Caco-2 (cell line): Measurements from ENCODE around the gene RNF214. TPM values are rescaled to one million over a fixed set of nuclear protein-coding genes. Genes with fewer than 3 reads are reported as not detected.
A peak's percentile ranks its signal among the peaks of the same experiment; 100 is the strongest.

Experiments used
- BruUV-seq: library from RNA; stranded (reverse); fragments of 400-500 nt; replicated peaks from 2 replicates; lab custom pipeline; 2021; lab: Mats Ljungman, UMichigan
- CTCF ChIA-PET: fragments of 300-600 bp; sonication (Branson Sonifier 250); formaldehyde crosslinking; loops from one replicate; lab custom pipeline; 2022; ENCODE audit warnings: antibody characterized with exemption; lab: Charles Lee
- POLR2A ChIA-PET: fragments of 300-600 bp; sonication (Branson Sonifier 250); formaldehyde crosslinking; loops from one replicate; lab custom pipeline; 2022; ENCODE audit warnings: antibody characterized with exemption; lab: Charles Lee
- DNase-seq, 2 experiments: peaks; one replicate each; pipeline versions ENCODE4 v3.0.0 to v3.0.0-alpha.2; 2020 to 2022
- H3K27me3 ChIP-seq: replicated peaks from 2 replicates; pipeline ENCODE4 v1.6.0; 2011; ENCODE audit warnings: low read length; ENCODE audit not compliant: control insufficient read depth, insufficient read depth
- H3K36me3 ChIP-seq: 2 replicates; pipeline ENCODE4 v1.5.1; 2011; ENCODE audit warnings: low read length; ENCODE audit not compliant: control insufficient read depth, insufficient read depth
- H3K4me1 ChIP-seq: fragments of 250-450 bp; sonication (Bioruptor Pico); 2 replicates; pipeline ENCODE4 v1.5.1; 2020; ENCODE audit warnings: mild to moderate bottlenecking
- H3K4me3 ChIP-seq: 2 replicates; pipeline ENCODE4 v1.5.1; 2011; ENCODE audit warnings: low read depth, mild to moderate bottlenecking, control low read depth, low read length
- H3K9me3 ChIP-seq: fragments of 250-450 bp; sonication (Bioruptor Pico); 2 replicates; pipeline ENCODE4 v1.5.1; 2020; ENCODE audit warnings: mild to moderate bottlenecking, moderate library complexity
- H3K27ac Mint-ChIP-seq: one replicate; pipeline ENCODE4 v1.8.0; 2022; ENCODE audit warnings: mixed read lengths; ENCODE audit not compliant: unreplicated experiment
- H3K27me3 Mint-ChIP-seq: one replicate; pipeline ENCODE4 v1.8.0; 2022; ENCODE audit warnings: mixed read lengths; ENCODE audit not compliant: insufficient read depth, unreplicated experiment
- H3K36me3 Mint-ChIP-seq: one replicate; pipeline ENCODE4 v1.8.0; 2022; ENCODE audit warnings: mild to moderate bottlenecking, mixed read lengths; ENCODE audit not compliant: insufficient read depth, unreplicated experiment
- H3K4me1 Mint-ChIP-seq: one replicate; pipeline ENCODE4 v1.8.0; 2022; ENCODE audit warnings: low read depth, mixed read lengths; ENCODE audit not compliant: unreplicated experiment
- H3K4me3 Mint-ChIP-seq: one replicate; pipeline ENCODE4 v1.8.0; 2022; ENCODE audit warnings: mild to moderate bottlenecking, moderate library complexity, mixed read lengths; ENCODE audit not compliant: unreplicated experiment
- H3K9me3 Mint-ChIP-seq: one replicate; pipeline ENCODE4 v1.8.0; 2022; ENCODE audit warnings: mixed read lengths; ENCODE audit not compliant: unreplicated experiment
- CTCF ChIP-seq, 2 experiments: fragments of 200-600 bp in 1 of 2; IDR thresholded peaks; 1 replicate in 1 of 2; 2 replicates in 1 of 2; pipeline versions ENCODE4 v1.5.1 to v1.8.0; 2011 to 2022; ENCODE audit warnings: antibody characterized with exemption in 1 of 2, control low read depth in 1 of 2, inconsistent platforms in 1 of 2, low read depth in 1 of 2, low read length in 1 of 2, mild to moderate bottlenecking in 1 of 2, moderate library complexity in 1 of 2; ENCODE audit not compliant: insufficient read depth in 1 of 2, severe bottlenecking in 1 of 2, unreplicated experiment in 1 of 2
- intact Hi-C: fragments of 100-400 bp; cut with micrococcal nuclease; formaldehyde crosslinking; loops from one replicate; pipeline ENCODE4 v1.10.0; 2022; ENCODE audit not compliant: unreplicated experiment
- total RNA-seq: library from RNA; stranded (reverse); gene quantifications from 2 replicates; pipeline ENCODE4 v1.2.3, GENCODE V29; 2022

The RNF214 gene
- total RNA-seq, 1 experiment from 2014 or later: 55.8 TPM

- Mint-ChIP-seq H3K27ac (peak overlapping the region; percentile 3), H3K36me3 (peaks cover 28% of the 10 kb centered on the region), H3K9me3 (no peaks in the 10 kb centered on the region), H3K4me1 (peaks cover 11% of the 10 kb centered on the region), H3K4me3 (no peak overlapping the region), H3K27me3 (no peaks in the 10 kb centered on the region)
- intact Hi-C loops: no loop called here
- CTCF ChIA-PET: interaction anchor here (0.5 to 0.7 kb wide), 3 partner anchors 15 to 27 kb away, joined by 3 to 4 read pairs (median 3); no protein-coding TSS in a partner anchor
- H3K4me3 ChIP-seq: no peak overlapping the region
- POLR2A ChIA-PET: interaction anchor here (0.6 kb wide), 2 partner anchors 18 to 124 kb away, joined by 3 to 10 read pairs; no protein-coding TSS in a partner anchor
- no peaks in the 10 kb centered on the region for H3K9me3 ChIP-seq
- peaks cover 12% of the 10 kb centered on the region for H3K4me1 ChIP-seq
- H3K27me3 ChIP-seq: no peaks in the 10 kb centered on the region
- peak in 1 of 2 experiments; percentile 27 for DNase-seq
- no peak for TF ChIP-seq CTCF (IDR thresholded peaks at IDR 0.05; ENCODE audit: insufficient read depth in 1 of 2, low read depth in 1 of 2, low read length in 1 of 2, severe bottlenecking in 1 of 2, unreplicated experiment in 1 of 2)
- H3K36me3 ChIP-seq: peaks cover 16% of the 10 kb centered on the region
- BruUV-seq: no TSS peak
Observed at GRCh38 chr11:117185736-117186430, 46.6 kb upstream of the RNF214 start.

GRCh38 chr11:117186431-117186761 lies 46.1 kb upstream of the RNF214 start:
- Mint-ChIP-seq H3K9me3 (no peaks in the 10 kb centered on the region), H3K4me3 (no peak overlapping the region), H3K4me1 (peaks cover 11% of the 10 kb centered on the region), H3K27ac (no peak overlapping the region), H3K27me3 (no peaks in the 10 kb centered on the region), H3K36me3 (peaks cover 23% of the 10 kb centered on the region)
- CTCF ChIA-PET: interaction anchor here (0.7 kb wide), 1 partner anchor 14 kb away, joined by 3 read pairs; no protein-coding TSS in a partner anchor
- Histone ChIP-seq H3K9me3 (no peaks in the 10 kb centered on the region), H3K4me3 (no peak overlapping the region), H3K27me3 (no peaks in the 10 kb centered on the region), H3K4me1 (peaks cover 12% of the 10 kb centered on the region), H3K36me3 (peaks cover 16% of the 10 kb centered on the region)
- POLR2A ChIA-PET: no interaction called here
- DNase-seq: no peak
- BruUV-seq: no TSS peak
- intact Hi-C loops: no loop called here
- no peak for TF ChIP-seq CTCF (IDR thresholded peaks at IDR 0.05; ENCODE audit: insufficient read depth in 1 of 2, low read depth in 1 of 2, low read length in 1 of 2, severe bottlenecking in 1 of 2, unreplicated experiment in 1 of 2)

GRCh38 chr11:117187007-117187406 lies 45.5 kb upstream of the RNF214 start:
- no TSS peak for BruUV-seq
- Mint-ChIP-seq H3K9me3 (no peaks in the 10 kb centered on the region), H3K4me1 (peaks cover 11% of the 10 kb centered on the region), H3K27ac (no peak overlapping the region), H3K4me3 (no peak overlapping the region), H3K27me3 (no peaks in the 10 kb centered on the region), H3K36me3 (peaks cover 18% of the 10 kb centered on the region)
- Histone ChIP-seq H3K4me3 (no peak overlapping the region), H3K36me3 (peaks cover 16% of the 10 kb centered on the region), H3K27me3 (no peaks in the 10 kb centered on the region), H3K4me1 (peaks cover 12% of the 10 kb centered on the region), H3K9me3 (no peaks in the 10 kb centered on the region)
- intact Hi-C loops: no loop called here
- DNase-seq: no peak
- TF ChIP-seq CTCF (IDR thresholded peaks at IDR 0.05; ENCODE audit: insufficient read depth in 1 of 2, low read depth in 1 of 2, low read length in 1 of 2, severe bottlenecking in 1 of 2, unreplicated experiment in 1 of 2): no peak
- CTCF ChIA-PET: no interaction called here
- POLR2A ChIA-PET: no interaction called here
